Skeletal muscle cell (primary cell): ENCODE measurements around the gene SOX9.
"Not testable (repeated sequence)": the region's sequence is repeated elsewhere in the genome, so short reads cannot be mapped to it uniquely, and the experiment has no call there.

Experiments used
- DNase-seq: peaks from one replicate; pipeline ENCODE4 v3.0.0-alpha.2; 2010; ENCODE audit warnings: low read depth
- H3K4me3 ChIP-seq: 2 replicates; pipeline ENCODE4 v1.5.1; 2011; ENCODE audit warnings: low read depth, mild to moderate bottlenecking, control low read depth, low read length, moderate library complexity

Gene SOX9

DNA sequence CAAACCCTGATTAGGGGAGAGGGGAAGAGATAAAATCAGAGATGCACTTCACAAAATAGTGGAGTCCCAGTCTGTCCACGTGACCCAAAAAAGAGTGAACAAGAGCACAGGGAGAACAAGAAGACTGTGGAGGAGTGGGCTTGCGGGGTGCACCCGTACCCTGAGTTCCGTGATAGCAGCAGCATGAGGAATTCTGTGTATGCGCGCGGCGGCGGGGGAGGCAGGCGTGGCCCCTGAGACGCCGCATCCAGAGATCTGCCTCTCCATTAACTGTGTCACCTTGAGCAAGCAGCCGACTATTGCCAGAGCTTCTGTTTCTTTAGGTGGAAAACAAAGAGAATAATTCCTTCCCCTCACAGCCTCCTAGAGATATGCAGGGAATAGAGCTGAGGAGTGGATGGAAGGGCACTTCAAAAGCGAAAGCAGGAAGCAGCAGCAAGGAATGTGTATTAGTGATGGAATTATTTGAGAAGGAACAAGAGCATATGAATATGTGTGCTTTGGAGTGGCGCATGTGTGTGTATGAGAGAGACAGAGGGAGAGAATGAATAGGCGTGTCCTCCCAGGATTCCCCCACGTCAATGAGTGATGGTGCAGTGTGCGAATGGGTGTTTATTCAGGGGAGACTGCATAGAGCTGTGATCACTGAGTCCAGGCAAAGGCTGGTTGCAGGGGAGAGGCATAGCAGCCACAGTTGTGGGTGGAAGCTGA, 10.4 kb upstream of the SOX9 start:
- DNase-seq: no peak
- H3K4me3 ChIP-seq: no peak overlapping the region

DNA sequence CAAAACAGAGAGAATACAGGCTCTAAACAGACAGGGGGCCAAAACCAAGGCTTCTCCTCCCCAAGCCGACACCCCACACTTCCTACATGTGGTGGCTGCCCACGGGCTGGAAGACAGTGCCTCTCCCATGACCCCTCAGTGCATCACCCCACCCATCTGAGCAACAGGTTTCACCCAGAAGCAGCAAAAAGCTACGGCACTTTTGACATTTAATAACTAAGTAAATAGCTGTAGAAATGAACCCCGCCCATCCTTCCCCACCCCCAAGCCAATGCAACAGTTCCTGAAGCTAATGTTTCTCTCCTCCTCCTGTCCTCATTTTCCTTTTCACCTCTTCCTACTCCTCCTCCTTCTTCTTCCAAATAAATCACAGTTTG, 9.9 kb upstream of the SOX9 start:
- no peak for DNase-seq
- H3K4me3 ChIP-seq: no peak overlapping the region

DNA sequence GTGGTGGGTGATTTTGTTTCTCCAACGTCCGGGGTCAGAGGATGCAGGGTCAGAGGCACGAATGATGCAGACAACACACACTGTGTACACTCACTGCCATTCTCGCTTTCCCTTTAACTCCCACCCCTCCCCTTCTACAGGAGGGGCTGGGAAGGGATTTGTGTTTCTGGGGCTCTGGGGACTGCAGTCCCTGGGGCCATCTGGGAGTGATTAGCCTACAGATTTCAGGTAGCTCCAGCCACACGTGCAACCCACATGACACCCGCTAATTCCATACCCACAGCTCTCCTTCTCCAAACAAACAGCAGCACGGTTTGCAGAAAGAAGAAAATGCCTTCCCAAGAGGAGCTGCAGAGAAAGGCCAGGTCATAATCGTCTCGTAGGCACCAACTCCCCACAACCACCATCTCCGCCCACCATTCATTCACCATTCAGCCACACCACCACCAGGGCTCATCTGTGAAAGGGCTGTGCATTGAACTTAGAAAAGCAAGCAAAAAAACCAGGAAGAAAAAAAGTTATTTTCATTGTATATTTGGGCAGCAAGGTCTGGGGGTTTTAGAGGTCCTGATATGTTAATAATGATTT, 9.4 kb upstream of the SOX9 start:
- H3K4me3 ChIP-seq: no peak overlapping the region
- no peak for DNase-seq

DNA sequence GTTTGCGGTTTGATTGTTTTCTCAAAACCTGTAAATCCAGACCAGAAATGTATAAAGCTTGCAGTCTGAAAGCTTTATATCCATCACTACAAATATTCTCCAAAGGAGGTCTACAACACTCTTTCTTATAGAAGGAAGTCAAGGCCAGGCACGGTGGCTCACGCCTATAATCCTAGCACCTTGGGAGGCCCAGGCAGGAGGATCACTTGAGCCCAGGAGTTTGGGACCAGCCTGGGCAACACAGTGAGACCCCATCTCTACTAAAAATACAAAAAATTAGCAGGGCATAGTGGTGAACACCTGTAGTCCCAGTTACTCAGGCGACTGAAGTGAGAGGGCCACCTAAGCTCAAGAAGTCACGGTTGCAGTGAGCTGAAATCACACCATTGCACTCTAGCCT, 8.9 kb upstream of the SOX9 start:
- not testable (repeated sequence) for H3K4me3 ChIP-seq, DNase-seq

DNA sequence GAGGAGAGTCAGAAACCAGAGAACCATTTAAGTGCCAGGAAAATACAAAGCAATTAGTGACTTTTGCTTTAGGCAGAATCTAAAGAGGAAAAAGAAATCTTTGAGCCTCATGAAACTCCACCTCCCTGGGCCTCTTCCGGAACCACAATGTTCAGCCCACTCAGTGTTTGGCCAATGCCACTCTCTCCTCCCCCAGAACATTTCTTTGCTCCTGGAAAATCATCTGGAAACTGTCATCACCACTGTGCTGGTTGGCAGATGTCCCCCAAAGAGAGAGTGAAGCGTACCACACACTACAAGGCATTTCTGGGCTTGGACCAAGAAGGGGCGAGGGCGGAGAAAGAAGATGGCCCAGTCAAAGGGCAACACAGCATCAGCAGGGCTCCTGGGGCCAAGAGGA, 7.1 kb upstream of the SOX9 start:
- no peak overlapping the region for H3K4me3 ChIP-seq
- DNase-seq: no peak

DNA sequence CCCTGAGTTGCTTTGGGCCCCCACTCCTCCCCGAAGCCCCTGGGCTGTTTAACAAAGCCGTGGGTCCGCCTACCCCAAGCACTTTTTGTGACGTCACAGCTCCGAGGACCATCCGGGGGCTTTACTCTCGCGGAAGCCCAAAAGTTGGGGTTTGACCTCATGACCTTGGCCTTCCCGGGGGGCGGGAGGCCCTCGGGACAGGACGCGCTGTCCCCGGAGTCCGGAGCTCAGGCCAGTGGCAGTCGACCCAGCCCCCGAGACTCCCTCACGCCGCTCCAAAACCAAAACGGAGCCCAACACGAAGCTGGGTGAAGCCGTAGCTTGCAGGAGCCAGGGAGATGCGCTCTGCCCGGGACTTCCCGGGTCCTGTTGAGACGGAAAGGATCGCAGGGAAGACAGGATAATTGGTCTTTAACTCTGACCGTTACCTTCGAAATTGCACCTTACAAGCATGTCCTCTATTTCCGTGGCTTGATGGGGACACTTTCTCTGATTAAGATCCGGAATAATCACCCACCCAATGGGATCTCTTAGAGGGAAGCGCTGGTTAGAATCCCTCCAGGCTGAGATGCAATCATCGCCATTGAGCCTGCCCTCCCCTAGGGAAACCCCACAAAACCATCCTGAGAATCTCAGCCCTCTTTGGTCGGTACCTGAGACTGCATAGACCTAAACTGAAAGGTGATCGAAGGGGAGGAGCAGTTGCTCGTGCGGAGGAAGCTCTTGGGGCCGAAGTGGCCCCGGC, 4.9 kb upstream of the SOX9 start:
- H3K4me3 ChIP-seq: no peak overlapping the region
- no peak for DNase-seq

DNA sequence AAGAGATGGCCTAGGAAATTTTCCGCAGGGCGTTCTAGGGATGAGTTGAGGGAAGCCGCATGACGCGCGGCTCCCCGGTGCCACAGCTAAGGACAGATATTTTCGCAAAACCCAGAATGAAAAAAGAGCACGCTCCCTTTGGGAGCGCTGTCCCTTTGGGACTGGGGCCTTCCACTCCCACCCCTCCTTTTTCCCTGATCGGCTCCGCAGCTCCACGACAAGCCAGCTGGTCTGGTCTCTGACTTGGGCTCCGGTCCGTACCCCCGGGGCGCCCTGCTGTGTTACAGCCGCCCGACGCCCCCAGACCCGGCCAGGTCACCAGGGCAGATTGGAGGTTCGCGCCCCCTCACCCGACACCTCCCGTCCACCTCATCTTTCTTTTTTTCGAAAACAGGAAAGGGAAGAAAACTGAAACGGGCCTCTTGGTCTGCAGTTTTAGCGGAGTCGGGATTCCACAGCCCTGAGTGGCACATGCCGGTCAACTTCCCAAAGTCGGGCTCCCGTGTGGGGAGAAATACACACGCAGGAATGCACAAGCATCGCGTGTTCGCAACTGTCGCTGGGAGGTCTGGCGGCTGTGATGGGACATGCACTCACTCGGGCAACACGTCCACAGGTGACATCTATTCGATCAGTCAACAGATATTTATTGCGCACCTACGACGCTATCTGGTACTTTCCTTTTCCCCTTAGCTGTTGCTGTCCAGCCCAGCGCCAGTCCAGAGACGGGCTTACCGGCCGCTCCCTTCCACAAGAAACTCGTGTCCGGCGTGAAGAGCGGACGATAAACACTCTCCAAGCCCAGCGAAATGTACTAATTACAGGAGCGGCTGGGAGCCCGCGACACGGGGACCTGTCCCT, 3.9 kb upstream of the SOX9 start:
- DNase-seq: no peak
- H3K4me3 ChIP-seq: peak overlapping the region; percentile 48

DNA sequence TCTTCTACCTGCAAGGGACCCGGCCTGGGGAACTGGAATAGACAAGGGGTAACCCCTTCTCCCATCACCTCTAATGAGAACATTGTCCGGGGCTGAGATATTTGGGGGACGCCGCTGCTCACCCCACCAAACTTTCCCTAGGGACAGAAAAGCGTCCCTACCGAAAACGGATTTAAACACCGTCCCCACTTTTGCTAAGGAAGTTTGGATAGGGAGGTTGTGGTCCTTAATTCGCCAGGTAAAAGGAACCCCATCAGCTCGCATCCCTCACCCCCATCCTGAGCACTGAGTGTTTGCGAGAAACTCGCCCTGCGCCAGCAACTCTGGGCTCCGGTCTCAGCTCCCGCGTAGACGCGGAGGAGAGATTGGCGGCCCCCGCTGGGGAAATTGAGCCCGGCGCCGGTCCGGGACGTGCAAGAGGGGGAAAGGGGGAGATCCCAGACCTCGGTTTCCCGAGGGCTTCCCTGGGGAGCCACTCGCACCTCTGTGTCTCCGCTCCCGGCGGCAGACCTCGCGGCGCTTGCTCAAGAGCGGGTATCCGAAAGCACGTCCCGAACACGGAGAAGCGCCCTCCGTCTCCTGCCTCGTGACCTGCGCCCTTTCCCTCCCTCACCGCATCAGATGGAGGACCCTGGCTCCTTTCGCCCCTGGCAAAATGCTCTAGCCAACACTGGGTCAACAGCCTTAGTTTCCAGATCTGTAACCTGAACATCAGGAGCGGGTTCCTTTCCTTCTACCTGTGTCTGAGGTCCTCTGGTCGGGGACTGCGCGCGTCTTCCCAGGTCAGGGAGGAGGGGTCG, 3.1 kb upstream of the SOX9 start:
- DNase-seq: no peak
- H3K4me3 ChIP-seq: peak overlapping the region; percentile 48

DNA sequence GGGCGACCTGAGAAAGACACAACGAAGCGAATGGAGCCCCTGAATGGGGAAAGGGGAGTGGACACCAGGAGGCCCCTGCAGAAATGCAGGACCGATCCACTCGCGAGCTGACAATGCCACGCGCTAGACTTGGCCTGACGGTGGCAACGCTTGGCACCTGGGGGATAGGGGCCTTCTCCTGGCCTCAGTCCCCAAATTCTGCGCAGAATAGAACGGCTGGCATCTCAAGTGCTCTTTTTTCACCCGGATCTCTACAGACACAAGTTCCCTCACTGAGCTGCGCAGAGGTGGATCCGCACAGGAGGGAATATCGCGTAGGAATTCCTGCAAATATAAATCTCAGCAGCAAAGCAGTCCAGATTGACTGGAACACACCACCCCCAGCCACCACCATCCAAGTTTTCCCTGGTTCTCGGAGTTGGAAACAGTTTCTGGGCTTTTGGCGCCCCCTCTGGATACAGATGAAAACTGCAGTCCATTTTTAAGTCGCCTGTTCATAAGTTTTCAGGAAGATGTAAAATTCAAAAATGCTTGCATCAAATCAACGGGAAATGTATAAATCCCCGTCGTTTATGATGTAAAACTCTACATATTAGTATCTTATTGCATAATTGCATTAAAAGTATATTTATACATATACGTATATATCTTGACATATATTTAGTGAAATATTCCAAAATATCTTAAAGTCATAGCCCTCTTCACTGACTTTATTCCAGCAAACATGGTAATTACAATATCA, 2.3 kb upstream of the SOX9 start:
- no peak for DNase-seq
- H3K4me3 ChIP-seq: peak overlapping the region; percentile 48

DNA sequence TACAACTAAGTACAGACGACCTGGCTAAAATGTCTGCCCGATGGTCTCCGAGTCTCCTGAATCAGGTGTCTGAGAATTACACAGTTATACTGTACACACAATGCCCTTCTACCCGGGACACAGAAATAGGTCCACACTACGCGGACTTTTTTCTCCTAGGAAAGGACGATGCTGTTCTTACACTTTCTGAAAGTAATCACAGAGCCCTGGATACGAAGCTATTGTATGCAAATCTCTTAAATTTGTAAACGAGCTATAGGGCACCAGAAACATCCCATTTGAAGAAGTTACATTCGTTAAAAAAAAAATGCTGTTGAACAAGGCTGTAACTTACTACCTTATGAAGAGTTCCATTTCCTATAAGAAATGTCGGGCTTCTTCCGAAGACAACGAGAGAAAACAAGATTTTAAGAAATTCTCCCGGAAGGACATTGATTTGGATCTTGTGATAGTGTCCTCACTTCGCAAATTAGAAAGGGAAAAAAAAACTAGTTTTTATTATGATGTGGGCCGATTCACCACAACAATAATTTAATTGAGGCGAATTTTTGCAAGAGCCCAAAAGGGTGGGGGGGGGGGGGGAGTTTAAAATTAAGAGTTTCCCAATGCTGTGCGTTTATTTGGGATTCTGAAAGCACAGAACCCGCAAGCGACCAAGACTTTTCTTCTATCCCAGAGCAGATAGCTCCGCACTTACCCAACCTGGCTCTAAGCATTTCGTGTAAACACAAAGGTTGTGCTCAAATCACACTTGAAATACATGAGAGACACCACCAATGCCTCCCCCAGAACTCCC, 1.5 kb upstream of the SOX9 start:
- no peak overlapping the region for H3K4me3 ChIP-seq

DNA sequence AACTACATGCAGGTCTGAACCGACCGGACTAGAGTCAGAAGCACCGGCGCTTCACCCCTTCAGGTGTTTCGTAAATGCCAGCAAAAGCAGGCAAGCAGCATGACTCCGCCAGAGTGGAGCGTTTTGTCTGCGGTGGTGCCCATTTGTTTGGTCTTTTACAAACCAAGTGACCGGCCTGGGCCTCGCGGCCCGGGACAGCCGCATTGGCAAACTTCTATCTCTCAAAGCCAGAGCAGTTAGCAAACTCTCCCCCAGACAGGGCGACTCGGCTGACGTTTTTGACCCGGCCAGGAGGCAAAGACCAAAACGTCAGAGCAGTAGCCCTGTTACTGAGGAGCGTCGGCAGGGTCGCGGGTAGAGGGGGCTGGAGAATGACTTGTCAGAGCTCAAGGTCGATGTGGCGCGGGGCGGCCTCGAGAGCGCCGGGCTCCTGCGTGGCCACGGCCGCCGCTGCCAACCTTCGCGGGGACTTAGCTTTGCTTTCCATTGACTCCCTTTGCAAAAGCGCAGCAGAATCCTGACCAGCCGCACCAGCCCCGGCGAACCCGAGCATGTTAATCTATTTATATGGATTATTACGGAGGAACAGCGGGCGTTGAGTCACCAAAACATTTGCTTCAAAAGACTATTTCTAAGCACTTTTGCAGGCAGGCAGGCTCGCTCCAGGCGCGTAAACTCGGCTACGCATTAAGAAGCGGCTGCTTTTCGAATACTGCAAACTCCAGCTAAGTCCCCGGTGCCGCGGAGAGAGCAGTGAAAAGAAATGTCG, 763 bp upstream of the SOX9 start:
- peak overlapping the region; percentile 73 for H3K4me3 ChIP-seq
- DNase-seq: no peak

More for the DNA sequence above, 1.5 kb upstream of the SOX9 start:
- no peak for DNase-seq

DNA sequence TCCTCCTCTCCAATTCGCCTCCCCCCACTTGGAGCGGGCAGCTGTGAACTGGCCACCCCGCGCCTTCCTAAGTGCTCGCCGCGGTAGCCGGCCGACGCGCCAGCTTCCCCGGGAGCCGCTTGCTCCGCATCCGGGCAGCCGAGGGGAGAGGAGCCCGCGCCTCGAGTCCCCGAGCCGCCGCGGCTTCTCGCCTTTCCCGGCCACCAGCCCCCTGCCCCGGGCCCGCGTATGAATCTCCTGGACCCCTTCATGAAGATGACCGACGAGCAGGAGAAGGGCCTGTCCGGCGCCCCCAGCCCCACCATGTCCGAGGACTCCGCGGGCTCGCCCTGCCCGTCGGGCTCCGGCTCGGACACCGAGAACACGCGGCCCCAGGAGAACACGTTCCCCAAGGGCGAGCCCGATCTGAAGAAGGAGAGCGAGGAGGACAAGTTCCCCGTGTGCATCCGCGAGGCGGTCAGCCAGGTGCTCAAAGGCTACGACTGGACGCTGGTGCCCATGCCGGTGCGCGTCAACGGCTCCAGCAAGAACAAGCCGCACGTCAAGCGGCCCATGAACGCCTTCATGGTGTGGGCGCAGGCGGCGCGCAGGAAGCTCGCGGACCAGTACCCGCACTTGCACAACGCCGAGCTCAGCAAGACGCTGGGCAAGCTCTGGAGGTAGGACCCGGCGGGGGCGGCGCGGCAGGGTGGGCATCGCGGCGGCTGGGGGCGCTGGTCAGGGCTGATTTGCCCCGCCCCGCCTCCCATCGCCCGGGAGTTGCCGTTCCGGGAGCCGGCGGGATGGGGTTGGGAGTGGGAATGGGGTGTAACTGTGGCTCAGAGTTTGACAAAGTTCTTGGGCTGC, 567 bp downstream of the SOX9 start:
- DNase-seq: no peak
- H3K4me3 ChIP-seq: peak overlapping the region; percentile 73

DNA sequence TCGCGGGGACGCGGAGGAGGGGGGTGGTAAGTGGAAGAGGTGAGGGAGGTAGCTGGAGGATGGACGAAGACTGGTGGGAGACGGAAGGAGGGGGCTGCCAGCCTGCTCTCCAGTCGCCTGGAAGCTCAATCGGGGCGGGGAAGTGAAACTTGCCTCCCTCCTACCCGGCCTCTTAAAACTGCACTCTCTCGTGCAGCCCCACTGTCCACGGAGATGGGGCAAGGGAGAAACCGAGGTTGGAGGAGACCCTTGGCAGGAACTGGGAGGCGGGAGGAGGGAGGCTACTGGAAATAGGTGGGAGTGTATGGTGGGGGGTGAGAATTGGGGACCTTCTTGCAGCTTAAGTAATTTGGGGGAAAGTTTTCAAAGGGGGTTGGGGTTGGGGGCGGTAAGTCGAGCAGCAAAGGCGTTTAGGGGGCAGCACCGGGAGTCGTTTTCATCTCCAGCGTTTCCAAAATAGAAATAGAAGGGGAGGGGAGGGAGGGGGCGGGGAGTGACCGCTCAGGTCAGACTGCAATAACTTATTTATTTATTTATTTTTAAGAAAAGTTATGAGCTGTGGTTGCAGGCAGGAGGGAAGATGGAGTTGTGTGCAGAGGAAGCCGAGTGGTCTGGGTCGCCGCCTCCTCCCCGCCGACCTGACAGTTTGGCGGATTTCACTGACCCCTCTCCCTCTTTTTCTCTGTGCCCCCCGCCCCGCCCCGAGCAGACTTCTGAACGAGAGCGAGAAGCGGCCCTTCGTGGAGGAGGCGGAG, 1.4 kb downstream of the SOX9 start:
- H3K4me3 ChIP-seq: peak overlapping the region; percentile 73
- no peak for DNase-seq

DNA sequence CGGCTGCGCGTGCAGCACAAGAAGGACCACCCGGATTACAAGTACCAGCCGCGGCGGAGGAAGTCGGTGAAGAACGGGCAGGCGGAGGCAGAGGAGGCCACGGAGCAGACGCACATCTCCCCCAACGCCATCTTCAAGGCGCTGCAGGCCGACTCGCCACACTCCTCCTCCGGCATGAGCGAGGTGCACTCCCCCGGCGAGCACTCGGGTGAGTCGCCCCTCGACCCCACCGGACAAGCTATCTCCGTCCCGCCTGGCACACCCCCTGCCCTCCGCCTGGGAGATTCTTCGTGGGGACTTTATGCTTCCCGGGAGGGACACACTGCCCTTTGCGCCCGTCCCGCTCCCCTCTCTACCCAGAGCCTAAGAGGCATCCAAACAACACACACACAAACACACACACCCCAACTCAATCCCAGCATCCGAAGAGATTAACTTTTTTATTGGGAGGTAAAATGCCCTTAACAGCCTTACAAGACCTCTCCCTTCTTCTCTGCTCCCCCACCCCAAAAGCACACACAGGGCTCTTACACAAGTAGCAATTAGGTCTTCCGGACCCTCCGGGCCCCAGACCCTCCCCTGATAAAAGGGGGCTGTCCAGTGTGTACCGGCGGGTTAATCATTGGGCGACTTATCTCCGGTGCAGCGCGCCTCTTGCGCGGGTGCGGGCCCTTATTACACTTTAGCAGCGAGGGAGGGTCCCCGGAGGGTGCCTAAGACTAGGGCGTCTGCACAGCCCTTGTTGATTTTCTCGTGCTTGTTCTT, 2.1 kb downstream of the SOX9 start:
- H3K4me3 ChIP-seq: peak overlapping the region; percentile 73
- DNase-seq: no peak
